ENCODE data around the gene ANO8.
A peak's percentile ranks its signal among the peaks of the same experiment; 100 is the strongest.
"Not testable (repeated sequence)": the region's sequence is repeated elsewhere in the genome, so short reads cannot be mapped to it uniquely, and the experiment has no call there.

ANO8 gene

DNA sequence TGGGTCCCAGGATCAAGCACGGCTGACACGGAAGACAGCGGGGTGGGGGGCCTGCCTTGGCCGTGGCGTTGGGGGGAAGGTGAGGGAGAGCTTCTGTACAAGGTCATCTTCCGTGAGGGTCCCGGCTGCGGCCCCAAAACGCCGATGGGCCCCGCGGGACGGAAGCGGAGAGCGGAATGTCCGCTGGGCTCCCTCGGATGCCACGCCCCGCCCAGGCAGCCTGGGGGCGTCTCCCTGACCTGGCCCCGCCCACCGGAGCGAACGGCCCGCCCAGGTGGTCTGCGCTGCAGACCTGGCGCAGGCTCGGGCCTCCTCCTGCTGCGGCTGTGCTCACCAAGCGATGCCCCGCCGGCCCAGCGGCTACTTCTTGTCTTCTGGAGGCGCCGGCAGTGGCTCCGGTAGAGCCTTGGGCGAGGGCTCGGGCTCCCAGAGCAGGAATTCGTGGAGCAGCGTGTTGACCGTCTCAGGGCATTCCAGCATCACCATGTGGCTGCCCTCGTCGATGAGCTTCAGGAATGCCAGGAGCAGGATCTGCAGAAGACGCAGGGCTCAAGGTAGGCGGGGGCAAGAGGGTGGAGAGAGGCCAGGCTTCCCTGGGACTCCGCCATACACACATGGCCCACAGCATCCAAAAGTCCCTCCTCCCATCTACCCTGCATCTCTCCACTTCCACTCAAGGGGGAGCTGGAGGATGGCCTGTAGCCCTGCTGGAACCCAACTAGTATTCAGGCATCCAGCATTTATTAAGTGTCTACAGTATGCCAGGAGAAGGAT, 42.2 kb downstream of the ANO8 start:
- DNase-seq (ENCODE audit: low spot score) (no peak), FAIRE-seq (no peak)

DNA sequence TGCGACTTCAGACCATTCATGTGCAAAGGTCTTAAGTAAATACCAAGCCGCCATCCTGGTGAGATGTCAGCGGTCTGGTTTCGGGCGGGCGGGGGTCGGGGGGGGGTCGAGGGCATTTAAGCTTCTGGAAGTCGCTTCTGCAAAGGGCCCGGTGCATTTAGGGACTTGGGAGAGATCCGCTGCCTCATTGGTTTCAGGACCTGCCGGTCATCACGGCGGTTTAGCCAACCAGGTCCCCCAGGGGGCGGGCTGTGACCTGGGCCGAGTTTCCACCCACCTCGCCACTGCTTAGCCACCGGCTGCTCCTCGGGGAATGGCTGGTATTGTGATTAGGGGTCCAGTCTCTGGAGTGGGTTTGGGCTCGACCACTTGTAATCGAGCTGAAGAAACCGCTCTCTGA, 45.2 kb downstream of the ANO8 start:
- DNase-seq (ENCODE audit: low spot score) = no peak

DNA sequence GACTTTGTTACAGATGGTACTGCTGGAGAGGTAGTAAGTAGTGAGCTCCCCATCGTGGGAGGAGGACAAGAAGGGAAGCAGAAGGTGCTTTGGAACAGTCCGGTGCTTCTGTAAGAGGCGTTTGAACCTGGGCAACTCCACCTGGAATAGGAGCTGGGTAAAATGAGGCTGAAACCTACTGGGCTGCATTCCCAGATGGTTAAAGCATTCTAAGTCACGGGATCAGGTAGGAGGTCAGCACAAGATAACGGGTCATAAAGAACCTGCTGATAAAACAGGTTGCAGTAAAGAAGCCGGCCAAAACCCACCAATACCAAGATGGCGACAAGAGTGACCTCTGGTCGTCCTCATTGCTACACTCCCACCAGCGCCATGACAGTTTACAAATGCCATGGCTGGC, 47.9 kb downstream of the ANO8 start:
- FAIRE-seq (no peak), DNase-seq (ENCODE audit: low spot score) (no peak)

More for the DNA sequence above, 45.2 kb downstream of the ANO8 start:
- no peak for FAIRE-seq

DNA sequence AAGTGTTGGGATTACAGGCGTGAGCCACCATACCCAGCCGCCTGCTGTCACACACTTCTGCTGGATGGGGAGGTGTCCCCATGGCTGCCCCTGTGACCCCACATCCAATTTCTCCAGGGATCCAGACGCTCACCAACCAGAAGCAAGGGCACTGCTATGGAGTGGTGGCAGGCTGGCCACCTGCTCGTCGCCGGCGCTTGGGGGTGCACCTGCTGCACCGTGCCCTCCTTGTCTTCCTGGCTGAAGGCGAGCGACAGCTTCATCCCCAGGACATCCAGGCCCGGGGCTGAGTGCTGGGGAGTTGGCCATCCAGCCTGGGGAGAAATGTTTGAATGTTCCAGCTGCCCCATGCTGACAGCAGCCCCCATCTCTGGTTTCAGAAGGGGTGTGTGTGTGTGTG, 48.4 kb downstream of the ANO8 start:
- FAIRE-seq = no peak

DNA sequence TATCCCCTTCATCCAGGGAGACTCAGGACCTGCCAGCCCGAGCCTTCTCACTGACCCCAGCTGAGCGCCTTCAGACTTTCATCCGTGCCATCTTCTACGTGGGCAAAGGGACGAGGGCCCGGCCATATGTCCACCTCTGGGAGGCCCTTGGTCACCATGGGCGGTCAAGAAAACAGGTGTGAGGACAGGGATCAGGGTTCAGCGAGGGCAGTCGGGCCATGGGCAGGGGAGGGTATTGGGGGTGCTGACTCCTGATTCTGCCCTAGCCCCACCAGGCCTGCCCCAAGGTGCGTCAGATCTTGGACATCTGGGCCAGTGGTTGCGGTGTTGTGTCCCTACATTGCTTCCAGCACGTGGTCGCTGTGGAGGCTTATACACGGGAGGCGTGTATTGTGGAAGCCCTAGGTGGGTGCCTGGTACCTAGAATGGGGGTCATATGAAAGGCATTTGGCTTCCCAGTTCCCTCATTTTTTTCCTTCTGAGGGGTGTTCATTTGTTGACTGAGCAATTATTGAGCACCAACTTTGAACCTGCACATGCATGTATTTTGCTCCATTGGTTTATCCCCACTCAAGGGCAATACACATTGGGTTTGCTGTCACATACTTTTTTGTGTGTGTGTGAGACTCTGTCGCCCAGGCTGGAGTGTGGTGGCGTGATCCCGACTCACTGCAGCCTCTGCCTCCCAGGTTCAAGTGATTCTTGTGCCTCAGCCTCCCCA, 49.1 kb downstream of the ANO8 start:
- no peak for DNase-seq (ENCODE audit: low spot score)
- FAIRE-seq = no peak

More for the DNA sequence above, 48.4 kb downstream of the ANO8 start:
- no peak for DNase-seq (ENCODE audit: low spot score)

DNA sequence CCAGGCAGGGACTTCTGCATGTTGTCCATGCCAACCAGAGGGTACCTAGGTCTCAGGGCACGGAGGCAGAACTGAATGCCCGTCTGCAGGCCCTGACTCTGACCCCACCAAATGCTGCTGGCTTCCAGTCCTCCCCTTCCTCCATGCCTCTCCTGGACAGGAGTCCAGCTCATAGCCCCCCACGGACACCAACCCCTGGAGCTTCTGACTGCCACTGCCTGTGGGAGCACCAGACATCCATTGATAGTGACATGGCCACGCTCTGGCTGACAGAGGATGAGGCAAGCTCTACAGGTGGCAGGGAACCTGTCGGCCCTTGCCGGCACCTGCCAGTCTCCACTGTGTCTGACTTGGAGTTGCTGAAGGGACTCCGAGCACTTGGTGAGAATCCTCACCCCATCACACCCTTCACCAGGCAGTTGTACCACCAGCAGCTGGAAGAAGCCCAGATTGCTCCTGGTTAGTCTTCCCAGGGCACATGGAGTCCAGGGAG, 51.1 kb downstream of the ANO8 start:
- DNase-seq (ENCODE audit: low spot score) (no peak), FAIRE-seq (no peak)

DNA sequence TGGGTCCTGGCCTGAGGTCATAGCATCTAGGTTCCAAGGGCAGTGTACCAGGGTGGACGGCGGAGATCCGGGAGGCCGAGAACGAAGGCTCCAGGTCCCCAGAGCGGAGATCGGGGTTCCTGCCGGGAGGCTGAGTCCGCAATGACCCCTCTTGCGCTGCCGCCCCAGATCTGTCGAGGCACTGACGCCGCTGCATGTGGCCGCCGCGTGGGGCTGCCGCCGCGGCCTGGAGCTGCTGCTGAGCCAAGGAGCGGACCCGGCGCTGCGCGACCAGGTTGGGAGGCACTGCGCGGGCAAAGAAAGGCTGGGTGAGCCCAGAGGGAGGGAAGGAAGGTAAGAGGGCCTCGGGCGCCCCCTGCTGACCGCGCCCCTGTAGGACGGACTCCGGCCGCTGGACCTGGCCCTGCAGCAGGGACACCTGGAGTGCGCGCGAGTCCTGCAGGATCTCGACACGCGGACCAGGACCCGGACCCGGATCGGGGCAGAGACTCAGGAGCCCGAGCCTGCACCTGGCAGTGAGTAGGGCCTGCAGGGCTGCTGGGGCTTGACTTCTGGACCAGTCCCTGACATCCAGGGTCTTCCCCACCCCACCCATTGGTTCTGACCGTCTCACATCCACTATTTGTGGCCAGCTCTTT, 52.0 kb downstream of the ANO8 start:
- FAIRE-seq = no peak
- peak; percentile 75 for DNase-seq (ENCODE audit: low spot score)

DNA sequence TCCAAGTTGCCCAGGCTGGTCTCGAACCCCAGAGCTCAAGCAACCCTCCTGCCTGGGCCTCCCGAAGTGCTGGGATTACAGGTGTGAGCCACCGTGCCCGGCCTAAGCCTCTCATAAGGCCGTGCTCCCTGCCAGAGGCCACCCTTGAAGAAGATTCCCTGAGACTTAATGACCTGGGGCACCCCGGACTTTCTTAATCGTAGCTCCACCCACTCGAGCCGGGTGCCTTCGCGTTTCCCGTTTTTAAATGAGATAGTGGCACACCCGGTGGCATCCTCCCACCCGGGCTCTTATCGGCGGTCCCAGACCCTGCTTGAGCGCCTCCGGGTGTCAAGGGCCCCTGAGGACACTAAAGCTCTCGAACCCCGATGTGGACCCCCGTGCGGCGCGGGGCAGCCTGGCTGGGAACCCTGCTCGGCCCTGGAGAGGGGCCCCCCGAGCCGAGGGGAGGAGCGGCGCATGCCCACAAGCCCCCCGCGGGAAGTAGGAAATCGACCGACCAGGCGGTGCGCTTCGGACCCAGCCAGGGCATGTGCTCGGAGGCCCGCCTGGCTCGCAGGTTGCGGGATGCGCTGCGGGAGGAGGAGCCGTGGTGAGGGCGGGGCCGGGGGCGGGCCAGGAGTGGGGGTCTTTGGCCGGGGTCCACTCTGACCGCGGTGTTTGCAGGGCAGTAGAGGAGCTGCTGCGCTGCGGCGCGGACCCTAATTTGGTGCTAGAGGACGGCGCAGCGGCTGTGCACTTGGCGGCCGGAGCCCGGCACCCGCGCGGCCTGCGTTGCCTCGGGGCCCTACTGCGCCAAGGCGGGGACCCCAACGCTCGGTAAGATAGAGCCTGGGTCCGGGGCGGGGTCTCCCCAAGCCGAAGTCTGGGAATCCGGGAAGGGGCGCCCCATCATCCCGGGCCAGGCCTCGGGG, 53.0 kb downstream of the ANO8 start, which contains the start of gene ANKLE1:
TSS of gene ANKLE1 (plus strand) at position 511 of the 914 bp plus-strand sequence. CDS start at position 531, 20 bp downstream.
- DNase-seq (ENCODE audit: low spot score) (no peak), FAIRE-seq (no peak)

DNA sequence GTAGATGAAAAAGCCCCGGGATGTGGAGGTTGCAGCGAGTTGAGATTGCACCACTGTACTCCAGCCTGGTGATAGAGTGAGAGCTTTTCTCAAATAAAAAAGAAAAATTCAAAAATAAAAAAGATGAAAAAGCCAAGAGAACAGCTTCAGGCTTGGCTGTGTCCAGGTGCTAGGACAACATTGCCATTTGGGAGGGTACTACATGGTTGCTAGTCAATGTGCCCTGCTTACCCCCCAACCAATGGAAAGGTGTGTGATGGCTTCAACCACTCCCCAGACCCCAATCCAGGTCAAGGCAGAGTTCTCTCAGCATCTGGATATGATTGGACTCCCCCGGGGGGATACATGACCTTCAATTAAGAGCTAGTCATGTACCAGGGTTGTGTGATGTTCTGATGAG, 55.2 kb downstream of the ANO8 start:
- FAIRE-seq = no peak
- no peak for DNase-seq (ENCODE audit: low spot score)

DNA sequence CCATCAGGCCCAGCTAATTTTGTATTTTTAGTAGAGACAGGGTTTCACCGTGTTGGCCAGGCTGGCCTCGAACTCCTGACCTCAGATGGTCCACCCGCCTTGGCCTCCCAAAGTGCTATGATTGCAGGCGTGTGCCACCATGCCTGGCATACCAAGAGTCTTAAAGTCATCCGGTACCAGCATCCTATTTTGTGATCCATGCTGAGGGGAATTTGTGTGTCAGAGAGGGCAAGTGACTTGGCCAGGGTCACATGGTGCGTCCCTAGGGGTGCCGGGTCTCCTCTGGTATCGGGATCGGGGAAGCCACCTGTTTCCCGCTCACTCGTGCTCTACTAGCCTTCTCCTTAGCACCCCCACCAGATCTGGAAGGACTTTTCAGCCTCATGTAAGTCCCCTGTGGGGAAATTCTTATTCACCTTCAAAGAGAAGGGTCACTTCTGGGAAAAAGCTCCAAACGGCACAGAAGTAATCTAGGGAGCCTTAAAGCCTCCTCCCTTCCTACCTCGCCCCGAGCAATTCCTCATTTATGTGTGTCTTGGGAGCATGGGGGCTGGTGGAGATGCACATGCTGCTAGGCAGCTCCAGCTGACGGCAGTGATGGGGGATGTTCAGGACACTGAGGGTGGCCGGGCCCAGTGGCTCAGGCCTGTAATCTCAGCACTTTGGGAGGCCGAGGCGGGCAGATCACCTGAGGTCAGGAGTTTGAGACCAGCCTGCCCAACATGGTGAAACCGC, 59.0 kb downstream of the ANO8 start:
- DNase-seq (ENCODE audit: low spot score) = no peak
- no peak for FAIRE-seq

DNA sequence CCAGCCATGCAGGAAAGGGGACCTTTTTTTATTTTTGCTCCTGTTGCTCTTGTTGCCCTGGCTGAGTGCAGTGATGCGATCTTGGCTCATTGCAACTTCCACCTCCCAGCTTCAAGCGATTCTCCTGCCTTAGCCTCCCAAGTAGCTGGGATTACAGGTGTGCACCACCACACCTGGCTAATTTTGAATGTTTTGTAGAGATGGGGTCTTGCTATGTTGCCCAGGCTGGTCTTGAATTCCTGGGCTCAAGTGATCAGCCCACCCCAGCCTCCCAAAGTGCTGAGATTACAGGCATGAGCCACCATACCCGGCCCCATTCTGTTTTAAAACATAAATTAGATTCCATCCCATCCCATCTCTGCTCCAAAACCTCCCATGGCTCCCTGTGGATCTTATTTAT, 59.8 kb downstream of the ANO8 start:
- DNase-seq (ENCODE audit: low spot score); FAIRE-seq: not testable (repeated sequence)
